CD4-positive, CD25-positive, alpha-beta regulatory T cell (primary cell): Measurements from ENCODE around the gene ANKFN1. TPM values are rescaled to one million over a fixed set of nuclear protein-coding genes. Genes with fewer than 3 reads are reported as not detected.

Experiments used
- ATAC-seq, 2 donors: fragments of 150-1000 bp; cut with Tn5 transposase; one replicate each; pipeline ENCODE4 v1.10.0; 2021; ENCODE audit warnings: low read depth in 2 of 2, moderate number of reproducible peaks in 2 of 2, moderate library complexity in 1 of 2
- DNase-seq, 3 donors: peaks; one replicate each; pipeline versions ENCODE4 v3.0.0 to v3.0.0-alpha.2; 2012 to 2022; ENCODE audit warnings: mixed read lengths in 1 of 3
- H3K27ac ChIP-seq: one replicate; pipeline ENCODE4 v1.7.0; 2013; ENCODE audit warnings: mild to moderate bottlenecking, low read length; ENCODE audit not compliant: insufficient read depth, poor library complexity, severe bottlenecking
- H3K27me3 ChIP-seq: one replicate; pipeline ENCODE4 v1.7.0; 2013; ENCODE audit warnings: low read length; ENCODE audit not compliant: control insufficient read depth, insufficient read depth
- H3K36me3 ChIP-seq: one replicate; pipeline ENCODE4 v1.7.0; 2013; ENCODE audit warnings: mild to moderate bottlenecking, low read length, moderate library complexity; ENCODE audit not compliant: control insufficient read depth, insufficient read depth
- H3K4me1 ChIP-seq: 2 replicates; pipeline ENCODE4 v1.7.0; 2013; ENCODE audit warnings: mild to moderate bottlenecking, low read length; ENCODE audit not compliant: insufficient read depth, control insufficient read depth, poor library complexity, severe bottlenecking
- H3K4me3 ChIP-seq: one replicate; pipeline ENCODE4 v1.7.0; 2013; ENCODE audit warnings: low read depth, mild to moderate bottlenecking, low read length, moderate library complexity
- H3K9me3 ChIP-seq, 2 experiments: 1 replicate in 1 of 2; 2 replicates in 1 of 2; pipeline ENCODE4 v1.7.0; 2013; ENCODE audit warnings: low read length in 2 of 2, mild to moderate bottlenecking in 1 of 2, moderate library complexity in 1 of 2; ENCODE audit not compliant: control insufficient read depth in 2 of 2
- H3K27ac Mint-ChIP-seq, 3 donors: one replicate each; pipeline ENCODE4 v1.8.0; 2020 to 2022; ENCODE audit warnings: mild to moderate bottlenecking in 3 of 3, mixed read lengths in 3 of 3, moderate library complexity in 2 of 3
- H3K27me3 Mint-ChIP-seq: one replicate; pipeline ENCODE4 v1.8.0; 2022; ENCODE audit warnings: mild to moderate bottlenecking, mixed read lengths
- H3K36me3 Mint-ChIP-seq: one replicate; pipeline ENCODE4 v1.8.0; 2020; ENCODE audit warnings: mixed read lengths
- H3K4me1 Mint-ChIP-seq, 4 donors: one replicate each; pipeline ENCODE4 v1.8.0; 2020 to 2022; ENCODE audit warnings: mixed read lengths in 4 of 4, mild to moderate bottlenecking in 1 of 4
- H3K4me3 Mint-ChIP-seq, 4 donors: one replicate each; pipeline ENCODE4 v1.8.0; 2020 to 2022; ENCODE audit warnings: mild to moderate bottlenecking in 4 of 4, mixed read lengths in 4 of 4, moderate library complexity in 3 of 4
- H3K9me3 Mint-ChIP-seq, 7 donors: one replicate each; pipeline ENCODE4 v1.8.0; 2020 to 2022; ENCODE audit warnings: mixed read lengths in 7 of 7, mild to moderate bottlenecking in 3 of 7, moderate library complexity in 2 of 7
- polyA plus RNA-seq, 4 donors: library from polyadenylated mRNA; unstranded; fragments of 300-500 nt; fragmentation: Illumina TruSeq; gene quantifications; one replicate each; pipeline ENCODE4 v1.2.3, GENCODE V29; 2021
- total RNA-seq: library from RNA; stranded (reverse); gene quantifications from one replicate; pipeline ENCODE4 v1.2.3, GENCODE V29; 2022

ANKFN1 gene
- total and polyA plus RNA-seq, 5 donors from 2014 or later = not detected

- ATAC-seq (no peak), DNase-seq (no peak)
- H3K27me3 ChIP-seq = no peaks in the 10 kb centered on the region
- Mint-ChIP-seq H3K27me3 (peaks cover 8% of the 10 kb centered on the region), H3K36me3 (no peaks in the 10 kb centered on the region), H3K4me3 (no peak overlapping the region), H3K4me1 (no peaks in the 10 kb centered on the region), H3K27ac (no peak overlapping the region), H3K9me3 (peaks cover 0 to 5% (median 0%) of the 10 kb centered on the region in 7 donors)
- no peaks in the 10 kb centered on the region for H3K36me3 ChIP-seq
- no peaks in the 10 kb centered on the region for H3K4me1 ChIP-seq
- H3K9me3 ChIP-seq = no peaks in the 10 kb centered on the region
- no peak overlapping the region for H3K27ac ChIP-seq
- no peak overlapping the region for H3K4me3 ChIP-seq
These were observed 171.4 kb downstream of the ANKFN1 start for GRCh38 chr17:56324676-56325075.

GRCh38 chr17:56325313-56326000 is 172.2 kb downstream of the ANKFN1 start:
- no peak overlapping the region for H3K27ac Mint-ChIP-seq
- no peaks in the 10 kb centered on the region for H3K36me3 Mint-ChIP-seq
- H3K27me3 Mint-ChIP-seq = peaks cover 8% of the 10 kb centered on the region
- peaks cover 0 to 5% (median 0%) of the 10 kb centered on the region in 7 donors for H3K9me3 Mint-ChIP-seq
- H3K9me3 ChIP-seq = no peaks in the 10 kb centered on the region
- H3K4me1 ChIP-seq = no peaks in the 10 kb centered on the region
- ATAC-seq (no peak), DNase-seq (no peak)
- H3K4me3 Mint-ChIP-seq = no peak overlapping the region
- no peaks in the 10 kb centered on the region for H3K27me3 ChIP-seq
- no peaks in the 10 kb centered on the region for H3K36me3 ChIP-seq
- no peaks in the 10 kb centered on the region for H3K4me1 Mint-ChIP-seq
- no peak overlapping the region for H3K4me3 ChIP-seq
- H3K27ac ChIP-seq = no peak overlapping the region

- H3K4me3 Mint-ChIP-seq = no peak overlapping the region
- H3K27ac Mint-ChIP-seq = no peak overlapping the region
- H3K4me3 ChIP-seq = no peak overlapping the region
- H3K9me3 ChIP-seq = no peaks in the 10 kb centered on the region
- H3K27ac ChIP-seq = no peak overlapping the region
- no peaks in the 10 kb centered on the region for H3K4me1 Mint-ChIP-seq
- peaks cover 0 to 5% (median 0%) of the 10 kb centered on the region in 7 donors for H3K9me3 Mint-ChIP-seq
- H3K36me3 Mint-ChIP-seq = no peaks in the 10 kb centered on the region
- DNase-seq = no peak
- no peaks in the 10 kb centered on the region for H3K36me3 ChIP-seq
- H3K27me3 Mint-ChIP-seq = peaks cover 8% of the 10 kb centered on the region
- no peaks in the 10 kb centered on the region for H3K4me1 ChIP-seq
- H3K27me3 ChIP-seq = no peaks in the 10 kb centered on the region
- ATAC-seq = no peak
These were observed 172.7 kb downstream of the ANKFN1 start for GRCh38 chr17:56326001-56326359.

GRCh38 chr17:56347639-56348038 is 194.4 kb downstream of the ANKFN1 start:
- H3K27me3 ChIP-seq = peaks cover 1% of the 10 kb centered on the region
- H3K4me3 Mint-ChIP-seq = no peak overlapping the region
- no peaks in the 10 kb centered on the region for H3K36me3 Mint-ChIP-seq
- H3K9me3 Mint-ChIP-seq = peaks cover 0 to 7% (median 4%) of the 10 kb centered on the region in 7 donors
- no peak overlapping the region for H3K27ac Mint-ChIP-seq
- H3K9me3 ChIP-seq = peaks cover 0 to 2% of the 10 kb centered on the region in 2 experiments
- ATAC-seq (no peak), DNase-seq (no peak)
- no peaks in the 10 kb centered on the region for H3K4me1 Mint-ChIP-seq
- H3K27ac ChIP-seq = no peak overlapping the region
- no peaks in the 10 kb centered on the region for H3K4me1 ChIP-seq
- no peak overlapping the region for H3K4me3 ChIP-seq
- peaks cover 13% of the 10 kb centered on the region for H3K27me3 Mint-ChIP-seq
- no peaks in the 10 kb centered on the region for H3K36me3 ChIP-seq

GRCh38 chr17:56350592-56350991 is 197.3 kb downstream of the ANKFN1 start:
- no peak for ATAC-seq
- Mint-ChIP-seq H3K4me3 (no peak overlapping the region), H3K9me3 (peaks cover 0 to 4% (median 0%) of the 10 kb centered on the region in 7 donors), H3K27ac (no peak overlapping the region), H3K4me1 (no peaks in the 10 kb centered on the region), H3K27me3 (peaks cover 12% of the 10 kb centered on the region), H3K36me3 (no peaks in the 10 kb centered on the region)
- no peak for DNase-seq
- Histone ChIP-seq H3K4me1 (no peaks in the 10 kb centered on the region), H3K36me3 (no peaks in the 10 kb centered on the region), H3K9me3 (no peaks in the 10 kb centered on the region), H3K4me3 (no peak overlapping the region), H3K27ac (no peak overlapping the region), H3K27me3 (peaks cover 1% of the 10 kb centered on the region)

GRCh38 chr17:56351675-56352074 is 198.4 kb downstream of the ANKFN1 start:
- H3K36me3 Mint-ChIP-seq = no peaks in the 10 kb centered on the region
- ATAC-seq (no peak), DNase-seq (no peak)
- H3K9me3 Mint-ChIP-seq = peaks cover 0 to 4% (median 0%) of the 10 kb centered on the region in 7 donors
- no peak overlapping the region for H3K4me3 Mint-ChIP-seq
- no peak overlapping the region for H3K27ac Mint-ChIP-seq
- H3K4me3 ChIP-seq = no peak overlapping the region
- H3K27me3 ChIP-seq = peaks cover 1% of the 10 kb centered on the region
- no peaks in the 10 kb centered on the region for H3K4me1 ChIP-seq
- H3K27ac ChIP-seq = no peak overlapping the region
- no peaks in the 10 kb centered on the region for H3K36me3 ChIP-seq
- H3K27me3 Mint-ChIP-seq = peaks cover 12% of the 10 kb centered on the region
- H3K9me3 ChIP-seq = no peaks in the 10 kb centered on the region
- no peaks in the 10 kb centered on the region for H3K4me1 Mint-ChIP-seq

- DNase-seq = no peak
- Mint-ChIP-seq H3K4me1 (no peaks in the 10 kb centered on the region), H3K4me3 (no peak overlapping the region), H3K36me3 (no peaks in the 10 kb centered on the region), H3K27ac (no peak overlapping the region), H3K27me3 (peaks cover 2% of the 10 kb centered on the region), H3K9me3 (peaks cover 0 to 2% (median 0%) of the 10 kb centered on the region in 7 donors)
- H3K4me3 ChIP-seq = no peak overlapping the region
- H3K4me1 ChIP-seq = no peaks in the 10 kb centered on the region
- H3K27ac ChIP-seq = no peak overlapping the region
- no peaks in the 10 kb centered on the region for H3K9me3 ChIP-seq
- no peaks in the 10 kb centered on the region for H3K36me3 ChIP-seq
- peaks cover 3% of the 10 kb centered on the region for H3K27me3 ChIP-seq
- ATAC-seq = no peak
These were observed 205.4 kb downstream of the ANKFN1 start for GRCh38 chr17:56358651-56359050.

- no peak overlapping the region for H3K27ac Mint-ChIP-seq
- H3K4me1 ChIP-seq = no peaks in the 10 kb centered on the region
- peaks cover 3% of the 10 kb centered on the region for H3K27me3 ChIP-seq
- peaks cover 0 to 3% (median 0%) of the 10 kb centered on the region in 7 donors for H3K9me3 Mint-ChIP-seq
- H3K36me3 Mint-ChIP-seq = no peaks in the 10 kb centered on the region
- H3K4me3 ChIP-seq = no peak overlapping the region
- no peaks in the 10 kb centered on the region for H3K4me1 Mint-ChIP-seq
- H3K27ac ChIP-seq = no peak overlapping the region
- no peak for ATAC-seq
- no peaks in the 10 kb centered on the region for H3K9me3 ChIP-seq
- no peak for DNase-seq
- H3K27me3 Mint-ChIP-seq = no peaks in the 10 kb centered on the region
- no peak overlapping the region for H3K4me3 Mint-ChIP-seq
- H3K36me3 ChIP-seq = no peaks in the 10 kb centered on the region
These were observed 206.2 kb downstream of the ANKFN1 start for GRCh38 chr17:56359518-56359917.
